Panc1 (cell line): ENCODE measurements around the gene ITPRIP. TPM values are rescaled to one million over a fixed set of nuclear protein-coding genes. Genes with fewer than 3 reads are reported as not detected.

Source experiments
- ATAC-seq: fragments of 200-7000 bp; cut with Tn5 transposase; 2 replicates; pipeline ENCODE4 v1.9.1; 2020; ENCODE audit warnings: mild to moderate bottlenecking, moderate library complexity
- BruUV-seq: library from RNA; stranded (reverse); fragments of 400-500 nt; replicated peaks from 2 replicates; lab custom pipeline; 2021; lab: Mats Ljungman, UMichigan
- CTCF ChIA-PET: fragments of 300-600 bp; sonication (Branson Sonifier 250); formaldehyde crosslinking; loops from one replicate; lab custom pipeline; 2022; ENCODE audit warnings: antibody characterized with exemption; lab: Charles Lee
- POLR2A ChIA-PET: fragments of 300-600 bp; sonication (Branson Sonifier 250); formaldehyde crosslinking; loops from one replicate; lab custom pipeline; 2022; ENCODE audit warnings: antibody characterized with exemption; lab: Charles Lee
- DNase-seq: peaks from one replicate; pipeline ENCODE4 v3.0.0-alpha.2; 2010; ENCODE audit warnings: low read depth, low spot score
- H3K27ac ChIP-seq: 2 replicates; pipeline ENCODE4 v1.5.1; 2011; ENCODE audit warnings: mild to moderate bottlenecking, low read length, inconsistent platforms
- H3K27me3 ChIP-seq: fragments of 200-500 bp; sonication (Bioruptor generic); 2 replicates; pipeline ENCODE4 v1.6.0; 2014; ENCODE audit warnings: low read length, inconsistent platforms; ENCODE audit not compliant: control insufficient read depth, insufficient read depth
- H3K36me3 ChIP-seq: fragments of 200-500 bp; sonication (Bioruptor generic); 2 replicates; pipeline ENCODE4 v1.5.1; 2014; ENCODE audit warnings: inconsistent platforms, mild to moderate bottlenecking, low read length, moderate library complexity; ENCODE audit not compliant: control insufficient read depth, insufficient read depth
- H3K4me1 ChIP-seq: 2 replicates; pipeline ENCODE4 v1.5.1; 2011; ENCODE audit warnings: inconsistent platforms, mild to moderate bottlenecking, low read length, moderate library complexity; ENCODE audit not compliant: control insufficient read depth, insufficient read depth
- H3K4me3 ChIP-seq, 2 experiments: 2 replicates each; pipeline ENCODE4 v1.5.1; 2011 to 2012; ENCODE audit warnings: low read depth in 2 of 2, low read length in 2 of 2, mild to moderate bottlenecking in 2 of 2, inconsistent platforms in 1 of 2, moderate library complexity in 1 of 2
- H3K9me3 ChIP-seq: fragments of 200-500 bp; sonication (Bioruptor generic); 2 replicates; pipeline ENCODE4 v1.5.1; 2014; ENCODE audit warnings: low read depth, mild to moderate bottlenecking, inconsistent platforms, low read length, moderate library complexity; ENCODE audit not compliant: control insufficient read depth, insufficient read depth
- CTCF ChIP-seq: fragments of 450-650 bp; IDR thresholded peaks from 2 replicates; pipeline ENCODE4 v1.5.1; 2017; ENCODE audit warnings: mild to moderate bottlenecking
- POLR2AphosphoS5 ChIP-seq: IDR thresholded peaks from 2 replicates; pipeline ENCODE4 v1.6.1; 2012; ENCODE audit warnings: mild to moderate bottlenecking, low read depth, low read length, moderate library complexity
- REST ChIP-seq, 2 experiments: IDR thresholded peaks; 2 replicates each; pipeline ENCODE4 v1.6.1; 2011 to 2012; ENCODE audit warnings: low read depth in 2 of 2, control low read depth in 1 of 2, low read length in 1 of 2, mild to moderate bottlenecking in 1 of 2, moderate library complexity in 1 of 2; ENCODE audit not compliant: insufficient read depth in 1 of 2
- SIN3A ChIP-seq: IDR thresholded peaks from 2 replicates; pipeline ENCODE4 v1.6.1; 2012; ENCODE audit warnings: low read depth, mild to moderate bottlenecking, low read length, moderate library complexity, borderline replicate concordance; ENCODE audit not compliant: insufficient read depth
- TCF7L2 ChIP-seq: IDR thresholded peaks from 2 replicates; pipeline ENCODE4 v1.6.1; 2011; ENCODE audit warnings: mild to moderate bottlenecking, low read depth, low read length, inconsistent platforms
- in situ Hi-C: cut with HindIII; loops from 2 replicates; pipeline ENCODE4 v1.10.0; 2016; ENCODE audit warnings: low sequenced_read_pairs, low pct_unique_long_range_greater_than_20kb
- intact Hi-C: fragments of 100-400 bp; cut with micrococcal nuclease; formaldehyde crosslinking; loops from one replicate; pipeline ENCODE4 v1.10.0; 2022; ENCODE audit not compliant: unreplicated experiment
- total RNA-seq: library from RNA; stranded (reverse); gene quantifications from one replicate; pipeline ENCODE4 v1.2.1, GENCODE V29; 2021; ENCODE audit not compliant: unreplicated experiment

ITPRIP gene
- total RNA-seq, 1 experiment from 2014 or later = 55.0 TPM

GRCh38 chr10:104316321-104317099 lies 21.8 kb downstream of the ITPRIP start:
- Histone ChIP-seq H3K9me3 (no peaks in the 10 kb centered on the region), H3K4me3 (no peak overlapping the region), H3K36me3 (peaks cover 18% of the 10 kb centered on the region), H3K4me1 (peaks cover 49% of the 10 kb centered on the region), H3K27ac (0 out of 2 replicates have a peak overlapping the region, but pooled peaks have one; percentile 40), H3K27me3 (no peaks in the 10 kb centered on the region)
- intact Hi-C loops (no loop called here), in situ Hi-C loops (no loop called here)
- DNase-seq (no peak), ATAC-seq (no peak)
- TF ChIP-seq CTCF = no peak
- no peak for TF ChIP-seq SIN3A
- no peak for TF ChIP-seq REST (IDR thresholded peaks at IDR 0.05; ENCODE audit: insufficient read depth in 1 of 2, low read depth in 2 of 2, low read length in 1 of 2)
- no peak for TF ChIP-seq POLR2AphosphoS5
- TF ChIP-seq TCF7L2 = no peak
- ChIA-PET CTCF (no interaction called here), POLR2A (no interaction called here)
- no TSS peak for BruUV-seq

- Histone ChIP-seq H3K27ac (no peak overlapping the region), H3K4me1 (peaks cover 52% of the 10 kb centered on the region), H3K4me3 (no peak overlapping the region), H3K9me3 (no peaks in the 10 kb centered on the region), H3K36me3 (peaks cover 18% of the 10 kb centered on the region), H3K27me3 (no peaks in the 10 kb centered on the region)
- TF ChIP-seq SIN3A = no peak
- no peak for TF ChIP-seq POLR2AphosphoS5
- no peak for TF ChIP-seq TCF7L2
- TF ChIP-seq REST (IDR thresholded peaks at IDR 0.05; ENCODE audit: insufficient read depth in 1 of 2, low read depth in 2 of 2, low read length in 1 of 2) = no peak
- TF ChIP-seq CTCF = no peak
- no TSS peak for BruUV-seq
- ATAC-seq = no peak
- in situ Hi-C loops (no loop called here), intact Hi-C loops (no loop called here)
- ChIA-PET CTCF (no interaction called here), POLR2A (no interaction called here)
- DNase-seq = no peak
Measured at GRCh38 chr10:104315486-104315921, 22.8 kb downstream of the ITPRIP start.
